Mucosa of descending colon (tissue), 3 donors: ENCODE data around the gene IFT88. TPM values are rescaled to one million over a fixed set of nuclear protein-coding genes. Genes with fewer than 3 reads are reported as not detected.
A peak's percentile ranks its signal among the peaks of the same experiment; 100 is the strongest.

ENCODE experiments used
- ATAC-seq: fragments of 200-7000 bp; cut with Tn5 transposase; one replicate; pipeline ENCODE4 v1.9.1; 2020; ENCODE audit warnings: mild to moderate bottlenecking, moderate library complexity
- DNase-seq, 3 donors: peaks; one replicate each; pipeline ENCODE4 v3.0.0-alpha.2; 2020
- H3K36me3 ChIP-seq: fragments of 200-600 bp; one replicate; pipeline ENCODE4 v1.8.0; 2021; ENCODE audit warnings: low read depth, mild to moderate bottlenecking
- H3K4me1 ChIP-seq: fragments of 200-600 bp; one replicate; pipeline ENCODE4 v1.8.0; 2021; ENCODE audit warnings: low read depth, mild to moderate bottlenecking
- H3K4me3 ChIP-seq: fragments of 200-600 bp; one replicate; pipeline ENCODE4 v1.8.0; 2021; ENCODE audit warnings: mild to moderate bottlenecking
- H3K9me3 ChIP-seq: fragments of 200-600 bp; one replicate; pipeline ENCODE4 v1.8.0; 2021; ENCODE audit warnings: mild to moderate bottlenecking
- intact Hi-C, 2 donors: fragments of 100-400 bp; cut with DNase I in 1 of 2; cut with micrococcal nuclease in 1 of 2; formaldehyde crosslinking; loops; one replicate each; pipeline versions ENCODE4 v1.11.0 to v1.11.1; 2022; cut with DNase I, micrococcal nuclease
- total RNA-seq, 3 donors: library from RNA; stranded (reverse); fragmentation: NEBNext Ultra II Directional in 2 of 3; extraction: Animal tissue kit (Norgen Biotek cat#: 25700) in 2 of 3; gene quantifications; one replicate each; pipeline versions ENCODE4 v1.2.1 to v1.2.4, GENCODE V29; 2021 to 2023
- TF ChIP-seq, protein P1 (sequence below): fragments of 200-600 bp; IDR thresholded peaks from one replicate; pipeline ENCODE4 v1.8.0; 2022; ENCODE audit warnings: antibody characterized with exemption, mild to moderate bottlenecking
- donor health status: DM: no; HTN: no; CAD: no; lungs with moderate emphysema.
- donor health status: DM: no; HTN: no; CAD: no.
- donor health status: DM: no; HTN: yes; CAD: no.

The IFT88 gene
- total RNA-seq, 3 donors from 2014 or later = 17.2 to 23.4 (median 19.7) TPM

DNA sequence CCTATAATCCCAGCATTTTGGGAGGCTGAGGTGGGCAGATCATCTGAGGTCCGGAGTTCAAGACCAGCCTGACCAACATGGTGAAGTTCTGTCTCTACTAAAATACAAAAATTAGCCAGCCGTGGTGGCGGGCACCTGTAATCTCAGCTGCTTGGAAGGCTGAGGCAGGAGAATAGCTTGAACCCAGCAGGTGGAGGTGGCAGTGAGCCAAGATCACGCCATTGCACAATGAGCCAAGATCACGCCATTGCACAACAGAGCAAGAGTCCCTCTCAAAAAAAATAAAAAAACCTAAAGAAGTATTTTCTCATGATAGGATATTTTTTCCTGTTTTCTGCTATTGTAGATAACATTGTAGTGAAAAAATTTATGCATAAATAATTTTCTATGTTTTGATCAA lies 13.3 kb downstream of the IFT88 start:
- ATAC-seq = no peak
- TF ChIP-seq, protein P1, sequence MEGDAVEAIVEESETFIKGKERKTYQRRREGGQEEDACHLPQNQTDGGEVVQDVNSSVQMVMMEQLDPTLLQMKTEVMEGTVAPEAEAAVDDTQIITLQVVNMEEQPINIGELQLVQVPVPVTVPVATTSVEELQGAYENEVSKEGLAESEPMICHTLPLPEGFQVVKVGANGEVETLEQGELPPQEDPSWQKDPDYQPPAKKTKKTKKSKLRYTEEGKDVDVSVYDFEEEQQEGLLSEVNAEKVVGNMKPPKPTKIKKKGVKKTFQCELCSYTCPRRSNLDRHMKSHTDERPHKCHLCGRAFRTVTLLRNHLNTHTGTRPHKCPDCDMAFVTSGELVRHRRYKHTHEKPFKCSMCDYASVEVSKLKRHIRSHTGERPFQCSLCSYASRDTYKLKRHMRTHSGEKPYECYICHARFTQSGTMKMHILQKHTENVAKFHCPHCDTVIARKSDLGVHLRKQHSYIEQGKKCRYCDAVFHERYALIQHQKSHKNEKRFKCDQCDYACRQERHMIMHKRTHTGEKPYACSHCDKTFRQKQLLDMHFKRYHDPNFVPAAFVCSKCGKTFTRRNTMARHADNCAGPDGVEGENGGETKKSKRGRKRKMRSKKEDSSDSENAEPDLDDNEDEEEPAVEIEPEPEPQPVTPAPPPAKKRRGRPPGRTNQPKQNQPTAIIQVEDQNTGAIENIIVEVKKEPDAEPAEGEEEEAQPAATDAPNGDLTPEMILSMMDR = no peak
- no peak for DNase-seq
- H3K9me3 ChIP-seq = peaks cover 8% of the 10 kb centered on the region
- no peak overlapping the region for H3K4me3 ChIP-seq
- intact Hi-C loops = no loop called here
- H3K4me1 ChIP-seq = no peaks in the 10 kb centered on the region
- H3K36me3 ChIP-seq = no peaks in the 10 kb centered on the region

DNA sequence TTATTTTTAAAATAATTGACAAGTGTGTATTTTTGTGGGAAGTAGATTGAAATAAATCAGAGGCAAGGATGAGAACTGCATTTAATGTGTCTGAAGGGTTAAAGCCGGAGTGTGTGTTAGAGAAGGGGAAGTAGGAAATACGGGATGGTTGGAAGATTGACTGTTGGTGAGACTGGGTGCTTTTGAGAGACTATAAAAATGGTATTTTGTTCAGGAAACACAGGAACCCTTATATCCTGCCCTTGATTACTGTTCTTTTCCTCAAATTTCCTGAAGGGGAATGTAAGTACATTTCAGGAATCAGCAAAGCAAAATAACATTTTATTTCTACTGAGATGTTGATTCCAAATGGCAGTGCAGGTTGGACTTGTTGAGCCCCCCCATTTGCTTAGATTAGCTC lies 15.1 kb downstream of the IFT88 start:
- Histone ChIP-seq H3K9me3 (peaks cover 6% of the 10 kb centered on the region), H3K36me3 (no peaks in the 10 kb centered on the region), H3K4me1 (peaks cover 5% of the 10 kb centered on the region), H3K4me3 (no peak overlapping the region)
- TF ChIP-seq, protein P1 = no peak
- ATAC-seq = no peak
- intact Hi-C loops = no loop called here
- no peak for DNase-seq

DNA sequence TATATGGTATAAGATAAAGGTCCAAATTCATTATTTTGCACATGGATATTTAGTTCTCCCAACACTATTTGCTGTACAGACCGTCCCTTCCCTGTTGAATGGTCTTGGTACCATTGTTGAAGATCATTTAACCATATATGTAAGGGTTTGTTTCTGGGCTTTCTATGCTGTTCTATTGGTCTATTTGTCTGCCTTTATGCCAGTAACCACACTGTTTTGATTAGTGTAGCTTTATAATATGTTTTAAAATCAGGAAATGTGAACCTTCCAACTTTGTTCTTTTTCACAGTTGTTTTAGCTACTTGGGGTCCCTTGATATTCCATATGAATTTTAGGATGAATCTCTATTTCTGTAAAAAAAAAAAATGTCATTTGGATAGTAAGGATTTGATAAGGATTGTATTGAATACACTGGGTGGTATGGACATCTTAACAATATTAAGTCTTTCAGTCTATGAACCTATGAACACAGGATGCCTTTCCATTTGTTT lies 16.9 kb downstream of the IFT88 start:
- H3K36me3 ChIP-seq = no peaks in the 10 kb centered on the region
- DNase-seq (no peak), ATAC-seq (no peak)
- peaks cover 10% of the 10 kb centered on the region for H3K4me1 ChIP-seq
- no peak overlapping the region for H3K4me3 ChIP-seq
- intact Hi-C loops = no loop called here
- H3K9me3 ChIP-seq = peaks cover 6% of the 10 kb centered on the region
- TF ChIP-seq, protein P1 = no peak

DNA sequence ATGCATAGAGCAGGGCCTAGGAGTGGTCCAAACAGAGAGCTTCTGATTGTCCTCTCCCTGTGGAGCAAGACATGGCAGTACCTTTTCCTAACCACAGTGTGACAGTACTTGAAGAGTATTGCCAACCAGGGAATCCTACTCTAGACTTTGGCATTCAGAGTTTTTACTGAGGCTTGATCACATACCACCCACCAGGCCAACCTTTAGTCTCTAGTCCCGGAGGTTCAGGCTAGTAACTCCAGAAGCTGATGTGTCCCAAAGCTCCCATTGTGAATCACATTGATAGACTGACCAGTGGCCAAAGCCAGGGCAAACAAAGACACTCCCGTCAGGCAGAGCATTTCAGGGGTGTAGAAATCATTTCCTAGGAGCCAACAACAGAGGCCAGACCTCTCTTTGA lies 18.4 kb downstream of the IFT88 start:
- DNase-seq (no peak), ATAC-seq (peak; percentile 76)
- Histone ChIP-seq H3K36me3 (no peaks in the 10 kb centered on the region), H3K9me3 (peaks cover 6% of the 10 kb centered on the region), H3K4me3 (no peak overlapping the region), H3K4me1 (peaks cover 10% of the 10 kb centered on the region)
- intact Hi-C loops = no loop called here
- TF ChIP-seq, protein P1 = no peak

DNA sequence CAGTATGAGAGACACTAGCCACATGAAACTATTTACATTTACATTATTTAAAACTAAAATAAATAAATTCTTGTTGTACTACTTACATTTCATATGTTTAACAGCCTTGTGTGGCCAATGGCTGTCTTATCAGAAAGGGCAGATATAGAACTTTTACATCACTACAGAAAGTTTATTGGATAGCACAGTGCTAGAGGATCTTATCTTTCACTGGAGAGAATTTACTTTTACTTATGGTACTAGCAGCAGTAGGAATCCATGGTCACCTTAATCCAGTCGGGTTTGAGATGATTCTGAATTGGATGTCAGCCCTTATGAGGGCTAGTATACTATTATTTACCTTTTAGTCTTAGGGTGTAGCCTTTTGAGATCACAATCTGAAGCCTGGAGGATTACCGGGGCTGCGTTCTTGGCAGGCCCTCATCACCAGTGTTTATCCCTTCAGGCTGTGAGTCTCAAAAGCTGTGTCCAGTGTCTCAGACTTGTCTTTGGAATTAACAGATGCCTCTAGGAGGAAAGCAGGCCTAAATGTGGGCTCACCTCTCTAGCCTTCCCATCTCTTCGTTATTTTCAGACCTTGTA lies 21.7 kb downstream of the IFT88 start:
- TF ChIP-seq, protein P1 = no peak
- Histone ChIP-seq H3K4me3 (no peak overlapping the region), H3K36me3 (no peaks in the 10 kb centered on the region), H3K9me3 (peaks cover 4% of the 10 kb centered on the region), H3K4me1 (peaks cover 10% of the 10 kb centered on the region)
- peak; percentile 50 for ATAC-seq
- no peak for DNase-seq
- intact Hi-C loops = no loop called here

DNA sequence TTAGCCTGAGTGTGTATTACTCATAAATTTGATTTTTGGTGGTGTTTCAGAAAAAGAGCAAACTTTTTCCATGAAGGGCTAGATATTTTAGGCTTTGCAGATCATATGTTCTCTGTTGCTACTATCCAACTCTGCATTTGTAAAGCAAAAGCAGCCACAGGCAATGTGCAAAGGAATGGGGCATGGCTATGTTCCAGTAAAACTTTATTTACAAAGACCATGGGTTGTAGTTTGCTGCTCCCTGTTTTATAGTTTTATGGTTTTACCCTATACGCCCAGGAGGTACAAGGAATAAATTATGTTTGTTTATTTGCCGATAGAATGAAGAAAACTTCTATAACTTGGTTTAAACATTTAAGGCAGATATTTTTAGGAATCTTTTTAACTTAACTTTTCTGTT lies 23.6 kb downstream of the IFT88 start:
- no peak for DNase-seq

More for the DNA sequence above, 23.6 kb downstream of the IFT88 start:
- Histone ChIP-seq H3K4me3 (no peak overlapping the region), H3K36me3 (no peaks in the 10 kb centered on the region), H3K4me1 (peaks cover 10% of the 10 kb centered on the region), H3K9me3 (no peaks in the 10 kb centered on the region)
- peak; percentile 97 for ATAC-seq
- intact Hi-C loops = no loop called here
- TF ChIP-seq, protein P1 = no peak
